AG09309 (cell line): ENCODE data around the gene PLEKHA1.
A peak's percentile ranks its signal among the peaks of the same experiment; 100 is the strongest.

Experiments used
- DNase-seq: peaks from one replicate; pipeline ENCODE4 v3.0.0-alpha.2; 2010; ENCODE audit warnings: low read depth
- H3K4me3 ChIP-seq: 2 replicates; pipeline ENCODE4 v1.5.1; 2011; ENCODE audit warnings: mild to moderate bottlenecking, low read depth, low read length, moderate library complexity; ENCODE audit not compliant: control insufficient read depth
- CTCF ChIP-seq: IDR thresholded peaks from 2 replicates; pipeline ENCODE4 v1.5.1; 2011; ENCODE audit warnings: mild to moderate bottlenecking, low read depth, low read length, inconsistent platforms; ENCODE audit not compliant: insufficient read depth, control insufficient read depth; ENCODE audit errors: missing control alignments

The PLEKHA1 gene

GRCh38 chr10:122461729-122462532, 87.4 kb downstream of the PLEKHA1 start:
- peak overlapping the region; percentile 85 for H3K4me3 ChIP-seq
- no peak for DNase-seq

GRCh38 chr10:122462533-122463465, 88.3 kb downstream of the PLEKHA1 start:
- H3K4me3 ChIP-seq: peak overlapping the region; percentile 85
- no peak for DNase-seq
- no peak for TF ChIP-seq CTCF

More at GRCh38 chr10:122461729-122462532, 87.4 kb downstream of the PLEKHA1 start:
- TF ChIP-seq CTCF: no peak

GRCh38 chr10:122463466-122464249, 89.2 kb downstream of the PLEKHA1 start:
- no peak for TF ChIP-seq CTCF
- DNase-seq: no peak
- H3K4me3 ChIP-seq: peak overlapping the region; percentile 85

GRCh38 chr10:122464250-122464510, 89.7 kb downstream of the PLEKHA1 start:
- H3K4me3 ChIP-seq: no peak overlapping the region
- DNase-seq: no peak
- TF ChIP-seq CTCF: no peak

GRCh38 chr10:122464586-122464985, 90.1 kb downstream of the PLEKHA1 start:
- H3K4me3 ChIP-seq: no peak overlapping the region
- DNase-seq: no peak
- TF ChIP-seq CTCF: no peak

- no peak overlapping the region for H3K4me3 ChIP-seq
- no peak for TF ChIP-seq CTCF
- DNase-seq: no peak
These were observed 91.0 kb downstream of the PLEKHA1 start for GRCh38 chr10:122465401-122466040.
